Anterior cingulate cortex (tissue), 58 donors: ENCODE measurements around the gene POU2F3.
"Not testable (repeated sequence)": the region's sequence is repeated elsewhere in the genome, so short reads cannot be mapped to it uniquely, and the experiment has no call there.

Experiments used
- DNase-seq, 58 donors: peaks; one replicate each; lab custom pipeline; 2025; lab: John Stamatoyannopoulos, UW

POU2F3 gene

DNA sequence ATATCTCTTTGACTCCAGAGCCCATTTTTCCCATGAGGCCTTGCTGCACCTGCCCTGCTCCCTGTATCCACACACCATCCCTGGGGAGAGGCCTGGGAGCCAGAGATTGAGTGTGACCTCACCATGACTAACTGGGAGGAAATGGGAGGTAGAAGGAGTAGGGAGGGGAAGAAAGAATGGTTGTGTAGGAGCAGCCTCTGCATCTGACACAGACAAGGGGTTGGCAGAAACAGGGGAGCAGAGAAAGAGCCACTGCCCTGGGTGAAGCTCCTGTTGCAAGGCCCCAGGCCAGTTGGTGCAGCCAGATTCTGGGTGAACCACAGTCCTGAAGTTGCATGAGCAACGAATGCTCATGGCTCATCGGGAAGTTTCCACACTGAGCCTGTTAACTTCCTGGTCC, 32.4 kb downstream of the POU2F3 start:
- DNase-seq, result no peak

DNA sequence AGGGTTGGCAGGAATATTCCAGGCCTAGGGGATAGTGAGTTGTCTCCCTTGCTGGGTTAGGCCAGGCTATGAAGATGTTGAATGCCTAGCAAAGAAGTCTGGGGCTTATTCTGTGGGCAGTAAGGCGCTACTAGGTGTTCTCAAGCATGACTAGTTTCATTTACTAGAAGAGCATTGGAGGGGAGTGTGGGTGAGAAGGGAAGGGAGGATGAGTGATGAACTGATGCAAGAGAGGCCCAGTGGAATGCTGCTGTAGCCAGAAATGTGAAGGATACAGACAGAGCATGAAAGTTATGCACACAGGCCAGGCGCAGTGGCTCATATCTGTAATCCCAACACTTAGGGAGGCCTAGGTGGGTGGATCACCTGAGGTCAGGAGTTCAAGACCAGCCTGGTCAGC, 33.5 kb downstream of the POU2F3 start:
- DNase-seq, result no peak

DNA sequence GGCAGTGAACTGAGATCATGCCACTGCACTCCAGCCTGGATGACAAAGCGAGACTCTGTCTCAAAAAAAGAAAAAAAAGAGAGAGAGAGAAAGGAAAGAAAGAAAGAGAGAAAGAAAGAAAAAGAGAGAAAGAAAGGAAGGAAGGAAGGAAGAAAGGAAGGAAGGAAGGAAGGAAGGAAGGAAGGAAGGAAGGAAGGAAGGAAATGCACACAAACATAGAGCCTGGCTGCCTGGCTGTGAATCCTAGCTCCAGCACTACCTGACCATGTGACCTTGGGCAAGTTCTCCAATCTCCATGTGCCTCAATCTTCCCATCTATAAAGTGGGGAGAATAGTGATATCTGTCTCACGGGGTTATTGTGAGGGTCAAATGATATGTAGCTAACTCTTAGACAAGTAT, 34.0 kb downstream of the POU2F3 start:
- not testable (repeated sequence) for DNase-seq

DNA sequence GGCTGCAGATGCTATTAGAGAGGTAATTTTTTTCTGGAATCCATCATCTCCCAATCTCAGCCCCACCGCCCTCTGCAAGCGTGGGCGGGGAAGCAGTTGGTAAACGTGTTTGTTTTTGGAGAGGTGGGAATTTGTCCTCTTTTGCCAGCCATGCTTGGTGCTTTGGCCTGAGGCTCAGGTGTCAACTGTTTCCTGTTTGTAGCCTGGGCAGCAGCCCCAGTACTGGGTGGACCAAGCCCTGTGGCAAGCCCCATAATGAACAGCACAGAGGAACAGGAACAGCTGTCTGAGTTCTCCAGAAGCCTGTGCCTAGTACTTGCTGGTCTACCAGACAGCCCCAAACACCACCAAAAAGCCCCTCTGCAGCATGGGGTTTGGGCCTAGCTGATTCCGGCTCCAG, 39.6 kb downstream of the POU2F3 start:
- no peak for DNase-seq

DNA sequence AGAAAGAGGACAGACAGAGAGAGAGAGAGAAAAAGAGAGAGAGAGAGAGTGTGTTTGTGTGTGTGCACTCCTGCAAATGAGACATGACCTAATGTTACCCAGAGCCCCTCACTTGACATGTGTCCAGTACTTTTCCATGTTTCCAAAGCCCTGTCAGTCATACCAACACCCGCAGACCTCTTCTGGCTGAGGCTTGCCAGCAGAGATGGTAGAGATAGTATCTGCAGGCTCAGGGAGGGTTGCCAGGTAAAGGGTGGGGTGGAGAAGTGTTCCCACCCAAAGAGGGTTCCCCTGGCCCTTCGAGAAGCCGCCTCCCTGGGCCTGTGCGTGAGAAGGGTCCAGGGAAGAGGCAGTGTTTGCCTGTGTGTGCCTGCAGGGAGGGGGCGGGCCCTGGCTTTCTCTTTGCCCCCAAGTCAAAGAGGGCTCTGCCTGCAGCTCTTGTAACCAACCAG, 40.7 kb downstream of the POU2F3 start:
- no peak for DNase-seq

DNA sequence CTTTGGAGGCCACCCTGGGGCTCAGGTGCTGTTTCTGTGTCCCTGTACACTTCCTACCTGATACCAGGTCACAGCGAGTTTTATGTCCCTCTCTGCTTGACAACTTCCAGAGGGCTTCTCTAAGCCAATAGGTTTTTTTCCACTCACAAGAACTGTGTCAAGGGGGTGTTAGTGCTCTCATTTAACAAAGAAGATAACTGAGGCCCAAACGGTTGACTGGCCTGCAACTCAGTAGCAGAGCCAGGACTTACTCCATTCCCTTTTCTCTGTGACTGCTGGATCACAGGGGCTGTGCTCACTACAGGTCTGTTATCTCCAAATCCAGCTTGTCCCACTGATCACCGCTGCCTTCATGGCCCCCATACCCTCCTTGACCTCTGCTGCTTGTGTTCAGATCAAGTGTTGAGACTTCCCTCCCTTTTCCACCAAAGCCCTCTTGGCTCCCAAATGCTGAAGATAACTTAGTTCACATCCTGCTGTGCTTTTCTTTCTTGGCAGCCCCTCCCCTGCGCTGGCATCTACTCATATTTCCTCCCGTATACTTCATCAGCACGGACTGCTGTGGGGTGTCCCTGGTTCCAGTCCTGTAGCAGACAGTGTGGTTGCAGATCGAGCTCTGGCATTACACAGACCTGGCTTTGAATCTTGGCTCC, 41.3 kb downstream of the POU2F3 start:
- DNase-seq, result no peak

DNA sequence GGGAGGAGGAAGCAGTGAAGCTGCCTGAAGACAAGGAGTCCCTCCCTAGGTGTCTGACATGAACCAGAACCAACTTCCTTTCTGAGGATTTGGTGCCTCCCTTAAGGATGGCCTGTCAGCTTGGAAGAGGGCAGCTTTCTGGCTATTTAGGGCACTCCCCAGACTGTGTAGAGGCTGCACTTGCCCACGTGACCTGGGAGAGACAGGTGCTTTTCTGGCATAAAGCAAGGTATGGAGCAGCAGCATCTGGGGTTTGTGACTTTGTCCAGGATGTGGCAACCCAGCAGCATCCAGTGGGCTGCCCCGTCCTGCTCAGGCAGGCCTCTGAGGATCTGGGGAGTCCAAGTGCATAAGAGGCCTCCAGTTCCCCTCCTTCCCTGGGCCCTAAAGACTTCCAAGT, 43.2 kb downstream of the POU2F3 start:
- no peak for DNase-seq

DNA sequence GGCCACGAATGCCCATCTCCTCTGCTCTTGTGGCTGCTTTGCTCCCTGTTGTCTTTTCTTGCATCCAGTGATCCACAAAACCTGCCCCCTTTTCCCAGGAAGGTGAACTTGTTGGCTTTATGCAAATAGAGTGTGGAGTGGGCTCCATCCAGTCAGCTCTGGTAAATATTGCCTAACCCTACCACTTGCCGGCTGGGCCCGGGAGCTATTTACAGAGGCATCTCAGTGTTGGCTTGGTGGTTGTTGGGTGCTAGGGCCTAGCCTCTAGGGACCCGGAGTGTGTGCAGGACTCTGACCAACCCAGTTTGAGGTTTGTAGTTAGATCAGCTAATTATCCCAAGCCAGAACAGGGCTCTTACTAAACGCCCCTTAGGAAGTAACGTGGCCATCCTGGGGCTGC, 44.3 kb downstream of the POU2F3 start:
- no peak for DNase-seq

DNA sequence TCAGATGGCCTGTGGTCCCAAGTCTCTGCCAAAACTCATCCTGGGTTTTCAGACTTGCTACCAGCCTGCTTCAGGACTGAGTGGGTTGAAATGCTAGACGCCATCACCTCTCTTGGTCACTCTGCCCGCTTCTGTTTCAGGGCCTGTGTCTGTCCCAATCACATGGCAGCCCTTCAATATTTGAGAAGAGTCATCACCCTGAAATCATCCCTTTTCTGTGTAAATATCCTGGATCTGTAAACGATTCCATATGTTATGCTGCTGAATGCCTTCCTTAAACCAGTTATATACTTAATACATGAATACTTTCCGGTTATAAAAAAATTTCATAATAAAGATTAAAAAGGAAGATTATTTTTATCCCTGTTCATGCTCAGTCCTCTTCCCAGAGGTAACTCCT, 45.3 kb downstream of the POU2F3 start:
- no peak for DNase-seq

DNA sequence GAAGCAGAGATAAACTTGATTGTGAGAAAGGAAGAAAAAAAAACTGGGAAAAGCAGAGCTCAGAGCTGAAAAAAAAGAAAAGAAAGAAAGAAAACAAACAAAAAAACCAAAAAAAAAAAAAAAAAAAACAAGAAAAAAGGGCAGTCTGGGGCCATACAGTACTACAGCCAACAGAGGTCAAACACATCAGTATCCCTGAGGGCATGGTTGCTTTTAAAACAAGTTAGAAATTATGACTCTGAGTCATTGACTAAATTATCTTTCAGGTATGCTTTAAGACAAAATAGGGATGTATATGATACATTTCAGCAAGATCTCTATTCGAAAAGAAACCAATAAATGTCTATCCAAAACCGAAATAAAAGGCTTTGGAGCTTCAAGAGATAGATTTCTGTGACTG, 48.1 kb downstream of the POU2F3 start:
- no peak for DNase-seq

DNA sequence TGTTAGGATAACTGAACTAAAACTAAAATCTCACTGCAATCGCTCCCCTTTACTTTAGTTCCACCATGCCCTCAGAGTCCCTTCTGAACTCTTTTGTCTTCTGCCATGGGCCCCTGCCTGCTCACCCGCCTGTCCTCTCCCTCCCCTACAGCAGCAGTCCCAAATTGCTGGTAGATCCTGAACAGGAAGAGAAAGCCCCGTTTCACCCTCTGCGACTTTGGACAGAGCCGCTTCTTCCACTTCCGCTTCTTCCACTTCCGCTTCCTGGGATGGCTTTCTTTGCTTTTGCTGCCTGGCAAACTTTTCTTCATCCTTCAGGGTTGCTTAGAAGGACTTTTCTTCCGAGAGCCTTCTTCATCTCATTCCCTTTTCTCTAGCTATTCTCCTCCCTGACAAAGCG, 49.5 kb downstream of the POU2F3 start:
- no peak for DNase-seq

DNA sequence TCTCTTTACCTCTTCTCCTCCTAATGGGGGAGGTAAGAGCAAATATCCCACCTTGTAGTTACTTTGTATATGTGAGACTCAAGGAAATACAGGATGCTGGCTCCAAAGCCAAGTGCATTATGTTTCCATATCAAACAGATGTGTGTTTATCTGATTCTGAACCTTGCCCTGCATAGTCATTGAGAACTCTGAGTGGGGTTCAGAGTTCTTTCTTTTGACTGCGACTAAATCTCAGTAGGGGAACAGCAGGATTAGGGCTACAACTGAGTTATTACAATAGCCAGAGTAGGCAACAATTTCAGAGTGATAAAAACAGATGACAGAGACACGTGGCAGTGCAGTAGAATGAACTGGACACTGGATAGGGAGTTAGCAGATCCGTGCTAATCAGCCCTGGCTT, 51.0 kb downstream of the POU2F3 start:
- no peak for DNase-seq

DNA sequence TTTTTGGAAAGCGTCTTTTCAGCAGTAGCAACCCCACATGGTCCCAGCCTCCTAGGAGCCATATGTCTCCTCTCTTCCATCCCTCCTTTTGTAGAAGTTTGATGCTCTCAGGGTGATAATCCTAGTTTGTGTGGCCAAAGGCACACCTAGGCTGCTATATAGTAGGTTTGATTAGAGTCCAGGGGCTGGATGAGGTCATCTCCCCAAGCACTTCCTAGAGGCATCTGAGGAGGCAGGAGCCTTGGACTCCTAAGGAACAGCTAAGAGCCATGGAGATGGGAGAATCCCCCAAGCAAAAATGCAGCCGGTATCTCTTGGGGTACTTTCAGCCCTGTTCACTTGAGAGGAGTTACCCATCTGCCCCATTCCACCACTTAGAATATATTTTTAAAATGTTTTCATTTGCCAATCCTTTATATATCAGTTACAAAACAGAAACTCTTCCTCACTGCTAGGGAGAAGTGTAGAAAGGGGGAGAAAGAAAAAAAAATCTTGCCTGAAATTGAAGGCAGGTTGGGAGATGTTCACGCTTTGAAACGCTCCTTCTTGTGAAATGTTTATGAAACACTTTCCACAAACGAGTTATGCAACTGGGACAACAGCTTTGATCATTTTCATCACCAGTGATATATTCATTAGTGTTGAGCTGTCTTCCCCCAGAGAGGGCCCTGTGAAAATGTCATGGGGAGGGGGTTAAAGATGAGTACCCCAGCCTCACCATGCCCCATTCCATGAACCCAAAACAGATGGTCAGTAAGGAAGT, 53.3 kb downstream of the POU2F3 start:
- no peak for DNase-seq

DNA sequence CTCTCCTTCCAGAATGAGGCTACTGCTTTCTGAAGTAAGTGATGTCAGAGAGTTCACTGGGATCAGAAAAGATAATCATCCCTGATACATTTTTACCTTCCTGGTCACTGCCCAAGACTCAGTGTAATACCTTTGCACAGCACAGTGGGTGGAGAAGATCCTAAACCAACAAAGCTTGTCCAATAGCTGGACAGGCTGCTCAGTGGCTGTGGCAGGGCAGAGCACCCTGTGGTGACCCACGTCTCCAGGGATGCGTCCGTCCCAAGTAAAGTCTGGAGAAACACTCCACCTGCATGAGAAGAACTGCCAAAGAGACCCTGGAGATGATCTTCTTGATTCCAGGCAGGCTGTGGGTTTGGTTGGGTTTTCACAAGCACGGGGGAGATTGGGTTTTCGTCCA, 54.2 kb downstream of the POU2F3 start:
- no peak for DNase-seq

DNA sequence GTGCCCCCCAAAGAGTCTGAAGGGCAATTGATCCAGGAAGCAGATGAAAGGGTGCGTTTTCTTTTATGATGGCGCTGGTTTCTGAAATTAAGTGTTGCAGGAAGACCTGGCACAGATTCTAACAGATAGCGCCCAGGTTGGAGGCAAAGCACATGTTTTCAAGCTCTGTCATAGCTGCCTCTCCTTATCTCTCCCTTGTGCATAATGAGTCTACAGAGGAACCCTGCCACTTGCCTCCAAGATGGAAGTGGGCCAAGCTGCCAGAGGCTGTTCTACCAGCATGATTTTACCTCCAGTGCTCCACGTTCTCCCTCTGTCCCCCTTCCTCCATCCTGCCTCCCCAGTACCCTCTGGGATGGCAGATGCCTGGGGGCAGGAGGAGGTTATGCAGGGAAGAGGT, 55.2 kb downstream of the POU2F3 start:
- DNase-seq, result no peak

DNA sequence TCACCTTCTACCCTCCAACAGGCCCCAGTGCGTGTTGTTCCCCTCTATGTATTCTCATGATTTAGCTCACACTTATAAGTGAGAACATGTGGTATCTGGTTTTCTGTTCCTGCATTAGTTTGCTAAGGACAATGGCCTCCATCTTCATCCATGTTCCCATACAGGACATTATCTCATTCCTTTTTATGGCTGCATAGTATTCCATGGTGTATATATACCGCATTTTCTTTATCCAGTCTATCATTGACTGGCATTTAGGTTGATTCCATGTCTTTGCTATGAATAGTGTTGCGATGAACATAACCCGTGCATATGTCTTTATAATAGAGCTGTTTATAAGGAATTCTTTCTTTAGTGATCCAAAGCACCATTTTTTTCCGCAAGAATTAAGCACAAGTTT, 56.6 kb downstream of the POU2F3 start:
- DNase-seq, result no peak

DNA sequence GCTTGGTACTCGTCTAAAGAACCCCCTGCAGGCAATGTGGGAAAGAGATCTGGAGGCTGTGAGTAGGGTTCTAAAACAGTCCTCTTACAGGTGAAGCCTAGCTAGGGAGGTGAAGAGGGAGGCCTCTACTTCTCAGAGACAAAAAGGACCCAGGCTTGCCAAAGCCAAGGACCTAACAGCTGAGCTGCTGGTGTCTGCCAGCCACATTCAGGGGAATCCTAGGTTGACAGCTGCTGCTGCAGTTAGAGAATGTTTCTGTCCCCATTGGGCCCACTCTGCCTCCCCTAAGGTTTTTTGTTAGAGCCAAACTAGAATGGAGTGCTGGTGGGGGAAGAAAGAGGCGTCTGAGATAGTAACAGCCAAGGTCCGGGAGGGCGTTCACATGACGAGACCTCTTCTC, 58.5 kb downstream of the POU2F3 start:
- DNase-seq, result no peak

DNA sequence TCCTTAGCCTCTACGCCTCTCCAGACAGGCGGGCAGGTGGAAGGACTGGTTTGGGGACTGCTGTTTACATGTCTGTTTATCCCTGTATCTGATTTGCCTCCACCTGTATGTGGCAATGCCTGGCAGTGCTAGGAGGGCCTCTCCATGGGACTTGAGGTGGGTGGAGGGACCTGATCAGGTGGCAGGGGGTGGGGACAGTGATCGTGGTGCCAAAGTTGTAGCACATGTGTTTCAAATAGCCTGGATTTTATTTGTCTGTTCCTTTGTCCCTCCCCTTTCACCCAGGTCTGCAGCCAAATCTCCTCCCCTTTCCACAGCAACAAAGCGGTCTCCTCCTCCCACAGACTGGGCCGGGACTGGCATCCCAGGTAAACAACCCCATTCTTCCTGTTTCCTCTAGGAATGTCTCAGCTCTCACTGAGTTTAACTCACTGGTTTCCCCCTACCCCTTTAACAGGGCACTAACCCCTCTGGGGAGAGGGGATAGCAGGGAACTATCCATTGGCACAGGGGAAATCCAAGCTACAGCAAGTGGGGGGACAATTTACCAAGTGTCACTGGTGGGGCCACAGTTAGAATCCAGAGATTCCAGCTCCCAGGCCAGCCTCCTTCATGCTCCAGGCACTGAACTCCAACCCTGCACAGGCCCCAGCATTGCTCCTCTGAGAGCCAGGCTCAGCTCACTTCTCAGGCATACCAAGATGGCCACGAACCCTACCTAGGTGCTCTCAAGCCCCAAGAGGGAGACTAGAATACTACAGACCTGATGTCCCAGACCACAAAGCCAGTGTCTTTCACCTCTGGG, 62.3 kb downstream of the POU2F3 start:
- DNase-seq, result no peak

DNA sequence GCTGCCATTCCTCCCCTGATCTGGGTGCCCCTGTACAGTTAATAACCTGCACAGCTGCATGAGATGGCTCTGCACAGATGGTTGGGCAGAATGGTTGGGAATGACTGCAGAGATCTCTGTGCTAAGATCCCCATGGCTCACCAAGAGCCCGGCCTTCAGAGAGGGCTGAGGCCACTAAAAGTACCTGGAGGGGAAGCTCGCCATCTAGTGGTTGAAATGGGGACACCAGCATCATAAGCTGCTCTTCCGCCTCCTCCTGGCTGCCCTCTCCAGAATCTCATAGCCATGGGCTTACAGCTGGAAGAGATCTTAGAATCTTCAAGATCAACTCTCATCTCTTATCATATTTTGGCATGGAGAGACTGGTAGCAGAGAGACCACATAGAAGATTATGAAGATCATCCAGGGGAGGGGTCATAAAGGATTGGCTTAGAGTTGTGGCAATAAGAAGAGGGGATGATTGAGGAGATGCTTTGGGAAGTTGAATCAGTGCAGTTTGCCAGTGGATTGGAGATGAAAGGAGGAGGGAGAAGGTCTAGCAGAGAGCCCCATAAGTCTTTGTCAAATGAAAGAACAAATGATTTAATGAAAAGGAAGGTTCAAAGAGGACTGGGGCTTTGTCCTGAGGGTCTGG, 63.2 kb downstream of the POU2F3 start:
- peak in 29 of 58 donors; percentile 2 to 63 (median 24) for DNase-seq

DNA sequence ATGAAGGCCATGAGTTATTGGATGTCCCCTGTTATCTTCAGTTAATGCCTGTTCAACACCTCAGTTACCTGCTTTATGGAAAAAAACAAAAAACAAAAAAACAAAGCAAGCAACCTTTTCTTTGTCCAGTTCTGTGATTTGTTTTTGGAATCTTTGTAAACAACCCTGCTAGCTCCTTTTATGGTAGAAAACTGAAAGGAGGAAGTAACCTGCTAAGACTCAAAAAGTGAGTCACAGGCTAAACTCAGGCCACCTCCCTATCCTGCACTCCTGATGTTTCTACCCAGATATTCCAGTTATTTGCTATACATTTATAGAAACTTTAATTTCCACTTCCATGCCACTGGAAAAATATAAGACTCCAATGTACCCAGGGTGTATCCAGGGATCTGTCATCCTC, 64.6 kb downstream of the POU2F3 start:
- no peak for DNase-seq

DNA sequence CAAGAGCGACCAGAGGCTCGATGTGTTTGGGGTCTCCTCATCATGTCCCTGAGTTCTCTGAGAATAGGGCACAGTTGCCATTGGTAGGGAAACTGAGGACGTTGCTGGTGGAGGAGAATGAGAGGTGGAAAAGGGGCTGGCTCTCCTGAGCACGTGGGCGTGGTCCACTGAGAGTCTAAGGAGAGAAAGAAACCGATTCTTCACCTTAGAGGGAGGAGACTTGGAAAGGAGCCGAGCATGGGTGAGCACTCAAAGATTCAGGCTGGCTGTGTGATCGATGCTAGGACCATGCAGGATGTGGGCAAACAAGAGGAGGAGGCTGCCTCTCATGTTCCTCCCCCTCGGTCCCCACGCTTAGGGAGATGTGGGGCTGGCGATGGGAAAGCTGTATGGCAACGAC, 65.3 kb downstream of the POU2F3 start:
- no peak for DNase-seq
